Measurements from ENCODE around the gene SLC24A3.
"Not testable (repeated sequence)": the region's sequence is repeated elsewhere in the genome, so short reads cannot be mapped to it uniquely, and the experiment has no call there.

Gene SLC24A3

DNA sequence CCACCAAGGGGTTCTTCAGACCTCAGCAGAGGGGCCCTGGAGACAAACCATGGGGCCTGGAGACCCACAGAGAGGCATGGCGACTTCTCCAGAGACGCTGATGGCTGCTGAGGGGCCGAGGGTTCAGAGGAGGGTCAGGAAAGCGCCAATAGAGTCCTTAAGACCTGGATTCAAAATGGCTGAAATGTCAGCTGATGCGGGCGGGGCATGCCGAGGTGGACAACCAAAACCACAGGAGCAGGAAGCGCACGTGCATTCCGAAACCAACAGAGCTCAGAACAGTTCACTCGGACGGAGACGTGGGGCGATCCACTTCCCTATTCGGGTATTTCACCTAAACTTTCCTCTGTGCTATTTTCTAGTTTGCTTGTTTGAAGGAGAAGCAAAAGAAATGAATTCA is 445.7 kb downstream of the SLC24A3 start:
- no peak overlapping the region for H3K4me3 ChIP-seq (ENCODE audit: low read length)
- no peak for DNase-seq (ENCODE audit: low read depth, low spot score)

DNA sequence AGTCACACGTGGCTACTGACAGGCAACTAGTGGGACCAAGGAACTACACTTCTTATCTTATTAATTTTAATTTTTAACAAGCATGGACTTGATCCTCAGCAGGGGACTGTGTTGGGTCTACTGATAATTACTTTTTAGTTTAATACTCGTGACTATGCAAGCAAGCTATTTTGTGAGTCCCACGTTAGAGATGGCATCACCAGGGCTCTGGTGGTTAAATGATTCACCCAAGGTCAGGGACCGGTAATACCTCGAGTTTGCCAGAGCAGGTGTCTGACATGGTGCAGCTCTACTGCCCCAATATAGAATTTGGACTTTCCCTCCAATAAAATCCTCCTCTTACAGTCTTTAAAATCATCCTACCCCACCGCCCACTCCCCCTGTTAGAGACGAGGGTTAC is 447.0 kb downstream of the SLC24A3 start:
- H3K4me3 ChIP-seq (ENCODE audit: low read length), result no peak overlapping the region
- no peak for DNase-seq (ENCODE audit: low read depth, low spot score)

DNA sequence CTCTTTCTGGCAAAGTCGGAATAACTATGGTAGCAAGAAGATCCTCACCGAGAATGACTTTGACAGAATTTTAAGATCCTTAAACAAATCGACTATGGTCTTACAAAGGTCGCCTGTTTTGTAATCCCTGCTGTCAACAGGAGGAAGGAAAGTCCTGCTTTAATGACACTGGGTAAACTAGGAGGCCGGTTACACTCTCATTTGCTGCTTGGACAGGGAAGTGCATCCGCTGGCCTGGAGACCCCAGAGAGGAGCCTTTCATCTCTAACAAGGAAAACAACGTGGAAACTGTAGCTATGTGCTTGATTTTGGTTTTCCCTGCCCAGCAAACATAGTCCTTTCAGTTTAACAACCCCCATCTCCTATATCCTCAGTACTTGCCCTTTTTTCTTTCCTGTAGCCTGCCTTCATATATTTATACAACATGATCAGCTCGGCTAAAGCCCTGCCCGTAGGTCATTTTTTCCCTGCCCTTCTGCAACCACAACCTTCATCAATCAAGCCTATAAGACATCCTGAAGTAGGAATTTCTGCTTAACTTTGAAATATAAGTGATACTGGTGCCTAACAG is 448.5 kb downstream of the SLC24A3 start:
- H3K4me3 ChIP-seq (ENCODE audit: low read length), result no peak overlapping the region
- DNase-seq (ENCODE audit: low read depth, low spot score), result no peak

DNA sequence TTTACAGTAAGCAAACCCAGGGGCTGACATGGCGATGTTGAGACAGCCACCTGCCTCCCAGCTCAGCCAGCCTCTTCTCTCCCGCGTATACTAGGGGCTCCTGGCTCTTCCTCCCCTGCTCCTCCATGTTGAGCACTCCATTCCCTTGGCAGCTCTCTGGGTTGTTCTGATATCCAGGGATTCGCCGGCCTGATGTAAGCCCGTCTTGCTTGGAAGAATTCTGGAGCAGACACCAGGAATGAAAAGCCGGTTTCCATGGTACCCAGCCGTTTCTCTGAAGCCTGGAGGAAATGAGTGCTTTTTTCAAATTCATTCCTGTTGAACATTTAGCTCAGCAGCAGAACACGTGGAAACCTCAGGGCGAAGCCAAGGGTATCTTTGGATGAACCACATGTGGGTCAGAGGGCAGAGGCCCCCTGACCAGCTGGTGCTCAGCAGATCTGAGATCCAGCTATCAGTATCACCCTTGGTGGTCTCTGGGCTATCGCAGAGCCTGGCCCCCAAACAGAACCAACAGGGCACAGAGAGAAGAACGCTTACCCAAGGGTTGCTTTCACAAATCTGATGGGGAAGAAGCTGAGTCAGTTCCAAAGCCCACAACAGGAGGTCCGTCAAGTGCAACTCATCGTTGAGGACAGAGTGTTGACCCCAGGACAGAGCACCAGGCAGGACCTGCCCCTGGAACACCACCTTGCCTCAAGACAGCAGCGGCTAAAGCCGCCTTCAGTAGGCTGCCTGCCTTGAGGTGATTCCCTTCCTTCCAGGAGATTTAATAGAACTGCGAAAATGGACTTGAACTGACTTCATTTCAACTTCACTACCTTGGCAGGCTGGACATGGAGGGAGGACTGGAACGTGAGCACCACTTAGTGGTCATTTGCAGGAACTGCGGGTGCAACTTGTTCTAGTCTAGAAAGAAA is 449.5 kb downstream of the SLC24A3 start:
- no peak overlapping the region for H3K4me3 ChIP-seq (ENCODE audit: low read length)

DNA sequence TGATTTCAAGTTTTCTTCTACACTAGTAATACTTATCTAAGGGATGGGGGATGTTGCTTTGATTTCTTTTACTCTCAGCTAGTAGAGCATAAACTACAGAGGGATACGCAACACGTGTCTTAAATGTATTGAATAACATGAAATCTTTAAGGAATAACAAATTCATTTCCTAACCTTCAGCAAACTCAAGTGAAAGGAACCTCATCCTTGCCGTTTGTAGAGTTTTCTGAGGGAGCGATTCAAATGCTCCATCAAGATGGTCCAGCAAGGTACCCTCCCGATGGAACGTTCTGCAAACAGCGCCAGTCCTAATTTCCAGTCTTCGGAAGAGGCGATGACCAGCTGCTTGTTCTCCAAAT is 450.2 kb downstream of the SLC24A3 start:
- DNase-seq (ENCODE audit: low read depth, low spot score), result no peak
- H3K4me3 ChIP-seq (ENCODE audit: low read length), result no peak overlapping the region

More for the DNA sequence above, 449.5 kb downstream of the SLC24A3 start:
- DNase-seq (ENCODE audit: low read depth, low spot score), result peak; percentile 64

DNA sequence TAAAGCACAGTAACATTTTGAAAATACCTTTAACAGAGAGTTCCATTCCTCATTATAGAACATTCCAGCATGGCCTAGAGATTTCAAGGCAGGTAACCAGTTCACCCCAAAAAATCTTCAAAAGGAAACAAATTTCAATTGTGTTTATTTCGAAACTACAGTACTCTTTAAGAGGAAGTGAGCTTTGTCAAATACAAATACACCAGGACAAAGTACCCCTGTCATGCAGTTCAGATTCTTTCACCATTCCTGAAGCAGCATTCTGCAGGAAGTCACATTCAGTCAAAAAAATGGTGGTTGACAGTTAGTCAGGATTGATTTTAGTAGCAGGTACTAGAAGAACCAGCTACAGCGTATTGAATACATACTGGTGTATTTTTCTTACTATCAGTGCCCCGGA is 456.0 kb downstream of the SLC24A3 start:
- DNase-seq (ENCODE audit: low read depth, low spot score), result no peak
- no peak overlapping the region for H3K4me3 ChIP-seq (ENCODE audit: low read length)

DNA sequence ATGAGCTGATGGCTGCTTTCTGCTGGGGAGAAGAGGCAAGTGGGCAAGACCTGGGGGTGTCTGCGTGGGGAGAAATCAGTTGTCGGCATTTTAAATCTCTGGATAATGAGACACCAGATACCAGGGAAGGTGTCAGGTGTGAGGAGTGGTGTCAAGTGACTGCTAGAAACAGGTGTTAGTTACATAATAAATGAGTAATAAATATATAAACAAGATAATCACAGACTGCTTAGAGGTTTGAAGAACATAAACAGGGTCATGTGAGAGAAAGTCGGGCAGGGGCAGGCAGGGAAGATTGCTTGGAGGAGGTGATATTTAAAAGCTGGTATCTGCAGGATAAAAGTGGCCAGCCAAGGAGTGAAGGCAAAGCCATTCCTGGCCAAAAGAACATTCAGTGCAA is 458.4 kb downstream of the SLC24A3 start:
- no peak for DNase-seq (ENCODE audit: low read depth, low spot score)
- H3K4me3 ChIP-seq (ENCODE audit: low read length), result no peak overlapping the region

DNA sequence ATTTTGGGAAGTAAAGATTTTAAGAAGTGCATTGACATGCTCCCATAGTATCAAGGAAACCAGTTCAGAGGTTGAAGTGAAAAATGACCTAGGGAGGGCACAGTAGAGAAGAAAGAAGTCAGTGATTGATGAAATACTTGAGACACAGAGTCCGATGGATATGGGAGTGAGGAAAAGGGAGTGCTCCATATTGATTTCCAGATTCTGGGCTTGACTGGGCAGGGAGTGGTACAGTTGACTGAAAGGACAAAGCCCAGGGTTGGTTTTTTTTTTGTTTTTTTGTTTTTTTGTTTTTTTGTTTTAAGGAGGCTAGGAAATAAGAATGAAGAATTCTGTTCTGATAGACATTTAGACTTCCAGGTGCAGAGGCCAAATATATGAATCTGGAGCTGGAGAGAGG is 458.9 kb downstream of the SLC24A3 start:
- no peak for DNase-seq (ENCODE audit: low read depth, low spot score)
- H3K4me3 ChIP-seq (ENCODE audit: low read length), result no peak overlapping the region

DNA sequence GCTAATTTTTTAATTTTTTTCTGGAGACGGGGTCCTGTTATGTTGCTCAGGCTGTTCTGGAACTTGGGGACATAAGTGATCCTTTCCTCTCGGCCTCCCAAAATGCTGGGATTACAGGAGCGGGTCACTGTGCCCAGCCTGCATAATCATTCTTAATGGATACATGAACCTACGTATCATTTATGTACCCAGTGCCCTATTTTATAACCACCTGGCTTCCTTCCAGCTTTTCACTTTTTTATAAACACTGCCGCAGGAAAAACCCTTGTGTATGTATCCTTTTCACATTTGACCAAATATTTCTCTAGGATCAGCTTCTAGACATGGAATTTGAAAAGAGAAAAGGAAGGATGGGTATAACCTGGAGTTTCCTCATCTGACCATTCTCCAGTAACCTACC is 460.1 kb downstream of the SLC24A3 start:
- H3K4me3 ChIP-seq (ENCODE audit: low read length), result no peak overlapping the region
- no peak for DNase-seq (ENCODE audit: low read depth, low spot score)

DNA sequence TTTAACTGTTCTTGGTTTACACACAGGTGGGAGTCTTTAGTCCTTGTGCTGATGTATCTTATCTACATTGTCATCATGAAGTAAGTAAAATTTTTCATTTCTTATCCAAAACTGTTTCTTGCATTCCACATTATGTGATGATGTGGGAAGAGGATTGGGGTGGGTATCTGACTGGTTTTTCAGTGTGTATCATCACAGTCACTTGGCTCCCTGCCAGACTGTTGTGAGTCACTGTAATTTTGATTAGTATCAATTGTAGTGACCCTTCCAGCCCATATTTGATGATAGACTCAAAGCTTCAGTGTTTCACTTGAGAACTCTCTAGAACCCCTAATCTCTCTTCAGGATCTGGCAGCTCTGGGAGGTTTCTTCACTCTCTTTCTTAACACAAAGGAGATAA is 461.1 kb downstream of the SLC24A3 start:
- DNase-seq (ENCODE audit: low read depth, low spot score), result no peak
- no peak overlapping the region for H3K4me3 ChIP-seq (ENCODE audit: low read length)

DNA sequence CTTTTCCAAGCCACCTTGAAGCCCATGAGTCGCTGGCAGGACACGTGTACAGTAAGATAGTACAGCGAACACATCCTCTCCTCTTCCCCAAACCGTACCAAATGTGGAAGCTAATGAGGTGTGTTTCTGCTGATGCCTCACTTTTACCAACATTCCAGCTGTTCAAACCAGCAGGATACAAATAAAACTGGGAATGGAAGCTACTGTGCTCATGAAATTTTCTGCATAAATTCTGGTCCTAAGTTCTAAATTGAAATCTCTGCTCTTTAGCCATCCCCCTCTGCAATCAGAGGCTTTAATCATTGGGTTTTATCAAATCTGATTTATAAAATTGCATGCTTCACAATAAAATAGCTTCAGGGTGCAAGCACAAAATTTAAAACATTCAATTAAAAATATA is 463.8 kb downstream of the SLC24A3 start:
- H3K4me3 ChIP-seq (ENCODE audit: low read length), result no peak overlapping the region
- DNase-seq (ENCODE audit: low read depth, low spot score), result no peak

DNA sequence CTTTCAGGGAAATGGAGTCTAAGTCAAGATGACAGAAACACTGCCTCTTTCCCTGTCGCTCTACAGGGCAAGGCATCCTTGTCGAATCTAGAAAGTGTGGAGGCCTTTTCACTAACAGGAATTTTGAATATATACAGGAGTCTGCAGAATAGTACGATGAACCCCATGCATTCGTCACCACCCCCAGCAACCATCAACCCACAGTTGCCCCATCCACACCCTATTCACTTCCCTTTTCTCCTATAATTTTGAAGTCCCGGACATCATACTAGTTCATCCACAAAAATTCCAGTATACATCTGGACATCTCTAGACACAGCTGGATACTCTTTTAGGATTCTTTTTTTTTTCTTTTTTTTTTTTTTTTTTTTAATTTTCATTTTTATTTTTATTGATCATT is 464.9 kb downstream of the SLC24A3 start:
- no peak for DNase-seq (ENCODE audit: low read depth, low spot score)
- no peak overlapping the region for H3K4me3 ChIP-seq (ENCODE audit: low read length)

DNA sequence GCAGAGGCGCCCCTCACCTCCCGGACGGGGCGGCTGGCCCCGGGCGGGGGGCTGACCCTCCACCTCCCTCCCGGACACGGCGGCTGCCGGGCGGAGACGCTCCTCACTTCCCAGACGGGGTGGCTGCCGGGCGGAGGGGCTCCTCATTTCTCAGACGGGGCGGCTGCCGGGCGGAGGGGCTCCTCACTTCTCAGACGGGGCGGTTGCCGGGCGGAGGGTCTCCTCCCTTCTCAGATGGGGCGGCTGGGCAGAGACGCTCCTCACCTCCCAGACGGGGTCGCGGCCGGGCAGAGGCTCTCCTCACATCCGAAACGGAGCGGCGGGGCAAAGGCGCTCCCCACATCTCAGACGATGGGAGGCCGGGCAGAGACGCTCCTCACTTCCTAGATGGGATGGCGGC is 466.1 kb downstream of the SLC24A3 start:
- DNase-seq (ENCODE audit: low read depth, low spot score); H3K4me3 ChIP-seq (ENCODE audit: low read length): not testable (repeated sequence)

DNA sequence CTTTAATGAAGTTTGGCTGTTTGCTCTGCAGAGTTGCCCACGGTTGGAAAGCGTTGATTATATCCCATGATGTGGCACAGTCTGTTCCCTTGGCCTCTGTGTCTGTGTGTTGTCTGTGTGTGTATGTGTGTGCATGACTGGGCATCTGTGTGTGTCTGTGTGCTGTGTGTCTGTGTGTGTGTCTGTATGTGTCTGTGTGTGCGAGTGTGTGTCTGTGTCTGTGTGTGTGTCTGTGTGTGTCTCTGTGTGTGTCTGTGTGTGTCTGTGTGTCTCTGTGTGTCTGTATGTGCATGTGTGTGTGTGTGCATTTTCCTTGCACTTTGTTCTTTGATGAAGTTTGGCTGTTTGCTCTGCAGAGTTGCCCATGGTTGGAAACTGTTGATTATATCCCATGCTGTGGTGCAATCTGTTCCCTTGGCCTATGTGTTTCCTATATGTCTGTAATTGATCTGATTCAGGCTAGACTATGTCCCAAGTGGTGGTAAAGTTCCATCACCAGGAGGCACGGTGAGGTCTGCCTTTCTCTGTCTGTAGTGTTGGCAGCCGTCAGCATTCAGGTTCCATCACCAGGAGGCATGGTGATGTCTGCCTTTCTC is 467.6 kb downstream of the SLC24A3 start:
- DNase-seq (ENCODE audit: low read depth, low spot score), result no peak
- no peak overlapping the region for H3K4me3 ChIP-seq (ENCODE audit: low read length)

DNA sequence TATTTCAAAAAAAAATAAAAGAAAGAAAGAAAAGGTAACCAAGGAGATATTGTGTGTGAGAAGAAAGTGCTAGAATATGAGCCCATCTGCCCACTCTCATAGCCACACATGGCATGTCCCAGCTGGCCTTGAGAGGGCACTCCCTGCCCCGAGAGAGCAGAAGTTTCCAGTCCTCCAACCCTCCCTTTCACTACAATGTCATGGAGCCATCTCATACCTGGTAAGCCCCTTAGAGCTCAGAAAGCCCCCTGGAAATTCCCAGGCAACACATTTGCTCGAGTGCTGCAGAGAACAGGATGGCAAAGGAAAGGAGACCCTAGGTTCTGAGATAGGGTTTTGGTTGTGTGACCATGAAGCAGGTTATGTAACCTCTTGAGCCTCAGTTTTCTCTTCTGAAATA is 469.8 kb downstream of the SLC24A3 start:
- DNase-seq (ENCODE audit: low read depth, low spot score), result no peak
- no peak overlapping the region for H3K4me3 ChIP-seq (ENCODE audit: low read length)

DNA sequence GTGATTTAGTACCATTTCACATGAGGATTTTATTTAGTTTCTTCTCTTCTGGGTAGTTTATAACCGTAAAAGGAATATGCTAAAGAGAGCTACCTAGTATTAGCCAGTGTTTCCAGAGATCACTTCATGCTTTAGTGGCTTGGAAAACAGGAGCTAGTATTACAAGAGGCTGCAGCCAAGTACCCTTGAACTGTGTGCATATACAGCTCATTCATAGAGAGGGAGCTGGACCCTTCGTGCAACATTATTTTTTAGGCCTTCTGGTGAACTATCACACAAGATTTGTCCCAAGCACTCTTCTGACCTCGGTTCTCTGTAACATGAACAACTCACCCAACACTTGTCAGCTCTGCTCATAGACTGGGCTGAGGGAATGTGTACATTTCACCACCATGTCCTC is 470.7 kb downstream of the SLC24A3 start:
- H3K4me3 ChIP-seq (ENCODE audit: low read length), result no peak overlapping the region

DNA sequence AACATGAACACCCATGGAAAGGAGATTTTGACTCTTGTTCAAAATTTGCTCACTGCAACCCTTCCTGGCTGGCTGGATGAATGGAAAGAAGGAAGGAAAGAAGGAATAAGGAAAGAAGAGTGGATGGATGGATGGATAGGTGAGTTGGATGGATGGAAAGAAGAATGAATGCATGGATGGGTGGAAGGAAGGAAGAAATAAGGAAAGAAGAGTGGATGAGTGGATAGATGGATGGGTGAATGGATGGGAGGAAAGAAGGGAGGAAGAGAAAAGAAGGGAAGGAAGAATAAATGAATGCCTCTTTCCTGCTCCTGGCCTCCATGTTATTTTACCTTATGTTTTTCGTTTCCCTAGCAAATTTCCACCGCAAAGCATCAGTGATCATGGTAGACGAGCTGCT is 471.4 kb downstream of the SLC24A3 start:
- H3K4me3 ChIP-seq (ENCODE audit: low read length), result no peak overlapping the region
- no peak for DNase-seq (ENCODE audit: low read depth, low spot score)

More for the DNA sequence above, 470.7 kb downstream of the SLC24A3 start:
- DNase-seq (ENCODE audit: low read depth, low spot score), result no peak

DNA sequence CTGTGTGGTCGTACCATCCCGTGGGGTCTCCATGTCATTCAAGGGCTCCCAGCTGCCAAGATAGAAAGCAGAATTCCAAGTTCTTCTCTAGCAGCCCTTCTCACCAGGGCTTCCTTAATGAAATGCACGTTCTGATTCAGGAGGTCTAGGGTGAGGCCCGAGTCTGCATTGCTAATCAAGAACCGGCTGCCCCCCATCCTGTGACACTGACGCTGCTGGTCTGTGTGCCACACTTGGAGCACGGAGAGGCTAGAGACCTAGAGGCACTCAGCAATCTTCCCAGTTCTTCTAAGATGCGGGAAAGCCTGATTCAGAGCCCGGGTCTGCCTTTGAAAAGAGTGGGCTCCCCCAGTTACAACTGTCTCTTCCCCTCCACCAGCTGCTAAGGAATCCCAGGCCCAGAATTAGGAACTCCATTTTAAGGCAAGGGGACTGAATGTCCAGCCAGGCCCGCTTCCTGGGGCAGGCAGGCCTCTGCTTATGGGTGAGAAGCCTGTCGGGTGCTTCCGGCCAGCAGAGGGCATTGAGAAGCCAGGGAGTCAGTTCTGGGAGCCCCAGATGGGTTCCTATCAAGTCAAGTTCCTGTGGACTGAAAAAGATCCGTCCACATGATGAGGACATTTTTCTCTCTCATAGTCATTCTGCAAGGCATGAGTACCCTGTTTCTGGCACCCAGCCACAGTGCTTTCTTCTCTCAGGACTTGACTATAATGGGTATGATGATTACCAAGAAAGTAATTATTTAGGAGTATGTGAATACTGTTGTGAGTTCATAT is 475.8 kb downstream of the SLC24A3 start:
- no peak overlapping the region for H3K4me3 ChIP-seq (ENCODE audit: low read length)
- no peak for DNase-seq (ENCODE audit: low read depth, low spot score)

DNA sequence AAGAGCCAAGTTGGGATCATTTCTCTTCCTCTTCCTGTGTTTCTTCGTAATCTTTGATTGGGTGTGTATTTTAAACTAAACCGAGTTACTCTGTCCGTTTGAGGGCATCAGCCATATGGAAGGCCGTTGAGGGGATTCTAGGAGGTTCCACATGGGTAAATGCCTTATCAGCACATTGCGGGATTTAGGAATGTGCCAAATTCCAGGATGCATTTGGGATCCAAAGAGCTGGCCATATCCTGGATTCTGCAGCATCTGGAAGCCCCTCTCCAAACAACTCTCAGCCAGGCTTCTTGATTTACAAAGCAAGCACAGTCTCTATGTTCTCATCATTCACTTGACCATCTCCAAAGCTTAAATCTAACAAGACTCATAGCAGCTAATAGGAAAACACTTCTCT is 478.0 kb downstream of the SLC24A3 start:
- no peak for DNase-seq (ENCODE audit: low read depth, low spot score)
- no peak overlapping the region for H3K4me3 ChIP-seq (ENCODE audit: low read length)

DNA sequence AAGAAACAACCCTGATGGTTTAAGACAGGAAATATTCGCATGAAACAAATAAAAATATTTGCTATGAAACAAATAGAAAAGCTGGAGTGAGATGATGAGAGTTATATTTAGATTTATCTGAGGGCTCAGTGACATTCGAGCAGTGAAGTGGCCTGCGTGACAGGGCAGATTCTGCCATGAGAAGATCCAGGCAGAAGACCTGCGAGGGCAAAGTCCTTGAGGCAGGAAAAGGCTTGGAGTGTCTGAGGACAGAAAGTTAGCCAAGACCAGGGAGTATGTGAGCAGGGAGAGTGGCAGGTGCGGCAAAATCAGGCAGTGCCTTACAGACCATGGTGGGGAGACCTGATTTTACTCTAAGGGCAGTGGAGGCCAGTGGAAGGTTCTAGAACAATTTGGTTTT is 478.7 kb downstream of the SLC24A3 start:
- DNase-seq (ENCODE audit: low read depth, low spot score), result no peak
- H3K4me3 ChIP-seq (ENCODE audit: low read length), result no peak overlapping the region
